Non-pigmented ciliary epithelial cell (primary cell): ENCODE measurements around the gene ABTB2.

ENCODE experiments used
- DNase-seq: peaks from one replicate; pipeline ENCODE4 v3.0.0-alpha.2; 2010; ENCODE audit warnings: low read depth

ABTB2 gene

DNA sequence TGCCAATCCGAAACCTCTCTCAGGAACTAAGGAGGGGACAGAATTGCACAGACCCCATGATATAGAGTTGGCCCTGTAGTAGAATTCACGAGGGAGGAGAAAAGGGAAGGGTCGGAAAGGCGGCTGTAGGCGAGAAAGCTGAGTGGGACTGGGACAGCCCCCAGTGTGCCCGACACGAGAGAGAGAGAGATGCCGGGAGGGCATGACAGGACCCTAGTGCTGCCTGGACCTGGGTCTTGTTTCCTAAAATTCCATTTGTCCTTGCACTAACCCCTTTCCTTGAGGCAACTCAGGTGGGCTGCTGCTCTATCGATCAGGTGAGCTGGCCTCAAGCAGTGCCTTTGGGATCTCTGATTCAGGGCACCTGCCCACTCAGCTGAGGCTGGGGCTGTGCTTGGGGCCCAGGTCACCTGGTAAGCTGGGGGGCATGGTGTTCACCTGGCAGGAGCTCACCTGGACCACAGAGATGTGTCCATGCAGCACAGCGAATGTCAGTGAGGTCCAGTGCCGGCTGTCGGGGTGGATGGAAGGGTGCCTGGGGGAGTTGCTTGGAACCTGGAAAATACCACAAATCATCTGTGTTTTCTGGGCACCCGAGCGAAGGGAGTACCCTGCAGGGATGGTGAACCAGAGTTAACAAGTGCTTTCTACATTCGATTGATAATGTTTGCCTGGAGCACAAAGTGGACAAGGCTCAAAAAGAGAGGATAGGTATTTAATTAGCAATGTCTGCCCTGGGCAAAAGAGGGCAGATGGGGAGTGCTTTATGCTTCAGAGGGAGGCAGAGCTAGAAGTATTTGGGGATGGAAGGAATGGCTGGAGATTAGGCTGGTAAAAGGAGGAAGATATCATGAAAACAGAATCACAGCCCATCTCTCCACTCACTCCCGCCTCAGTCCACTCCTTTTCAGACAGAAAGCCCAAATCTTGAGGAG is 190.7 kb downstream of the ABTB2 start:
- DNase-seq = no peak

- DNase-seq = no peak
Measured at GRCh38 chr11:34165786-34166555, 191.8 kb downstream of the ABTB2 start.

DNA sequence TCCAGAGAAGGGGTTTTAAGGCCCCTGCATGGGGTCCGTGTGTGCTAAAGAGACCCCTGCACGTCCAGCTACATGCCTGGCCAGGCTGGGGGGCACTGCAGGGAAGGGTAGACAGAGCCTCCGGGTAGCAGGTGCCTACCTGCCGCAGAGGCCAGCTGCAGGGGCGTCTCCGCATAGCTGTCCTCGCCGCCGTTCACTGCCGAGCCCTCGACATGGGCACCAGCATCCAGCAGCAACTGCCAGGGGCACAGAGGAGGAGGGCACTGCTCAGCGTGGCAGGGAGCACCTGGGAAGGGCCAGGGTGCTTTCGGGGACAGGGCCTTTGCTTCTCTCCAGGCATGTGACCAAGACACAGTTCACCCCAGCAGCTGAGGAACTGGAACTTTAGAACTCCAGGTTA is 192.7 kb downstream of the ABTB2 start:
- no peak for DNase-seq

- no peak for DNase-seq
Measured at GRCh38 chr11:34162856-34163255, 195.0 kb downstream of the ABTB2 start.

DNA sequence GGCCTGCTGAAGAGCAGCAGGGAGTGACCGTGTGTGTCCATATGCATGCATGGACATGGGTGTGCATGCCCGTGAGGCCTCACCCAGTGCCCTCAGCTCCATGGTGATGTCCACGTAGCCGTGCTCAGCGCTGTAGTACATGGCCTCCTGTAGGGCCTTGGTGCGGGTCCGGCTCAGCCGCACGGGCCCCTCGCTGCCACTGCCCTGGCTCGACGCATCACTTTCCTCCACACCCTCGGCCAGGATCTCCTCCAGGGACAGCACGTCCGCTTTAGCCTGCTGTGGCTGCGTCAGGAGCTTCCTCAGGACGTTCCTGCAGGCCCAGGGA is 195.4 kb downstream of the ABTB2 start:
- DNase-seq = no peak

DNA sequence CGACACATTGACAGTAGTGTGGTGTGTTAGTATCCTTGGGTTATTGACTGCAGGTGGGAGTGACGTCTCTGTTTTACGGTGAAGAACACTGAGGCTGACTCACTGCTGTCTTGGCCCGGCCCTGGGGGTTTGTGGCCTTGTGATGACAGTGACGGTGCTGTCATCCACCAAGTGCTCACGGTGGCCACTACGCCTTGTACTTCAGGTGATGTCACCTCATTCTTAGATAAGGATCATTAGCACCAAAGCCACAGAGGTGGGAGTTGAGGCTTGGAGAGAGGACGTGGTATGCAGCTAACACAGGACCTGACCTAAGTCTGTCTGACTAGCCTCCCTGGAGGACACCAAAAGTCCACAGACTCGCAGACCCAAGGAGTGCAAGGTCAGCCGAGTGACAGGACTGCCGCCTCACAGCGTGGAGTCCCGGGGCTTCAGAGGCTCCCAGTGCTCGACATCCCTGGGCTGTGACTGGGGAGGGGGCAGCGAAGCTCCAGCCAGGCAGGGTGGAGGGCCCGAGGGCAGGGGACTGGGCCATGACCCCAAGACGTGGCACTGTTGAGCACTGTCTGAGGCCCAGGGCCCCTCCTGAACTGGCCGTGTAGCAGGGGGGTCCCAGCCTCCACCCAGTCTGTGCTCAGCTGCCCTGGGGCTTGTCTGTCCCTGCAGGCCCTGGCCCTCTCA is 195.9 kb downstream of the ABTB2 start:
- no peak for DNase-seq

DNA sequence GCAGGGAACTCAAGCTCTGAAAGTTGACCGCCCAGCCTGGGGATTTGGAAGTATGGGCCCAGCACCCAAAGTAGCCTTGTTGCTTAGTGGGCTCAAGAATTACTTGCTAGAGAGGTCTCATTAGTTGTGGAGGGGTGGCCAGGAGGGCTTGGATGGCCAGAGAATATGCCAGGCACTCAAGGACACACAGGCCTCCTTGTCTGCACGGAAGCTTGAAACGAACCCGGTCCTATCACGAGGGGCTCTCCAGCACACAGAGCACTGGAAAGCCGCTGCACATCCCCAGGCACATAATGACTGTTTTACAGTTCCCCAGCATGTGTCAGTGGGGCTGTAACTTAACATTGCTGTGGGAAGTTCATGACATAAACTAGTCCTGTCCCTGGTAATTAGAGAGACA is 196.4 kb downstream of the ABTB2 start:
- no peak for DNase-seq

GRCh38 chr11:34160791-34161190 is 197.0 kb downstream of the ABTB2 start:
- DNase-seq = no peak

GRCh38 chr11:34160049-34160721 is 197.6 kb downstream of the ABTB2 start:
- DNase-seq = no peak

DNA sequence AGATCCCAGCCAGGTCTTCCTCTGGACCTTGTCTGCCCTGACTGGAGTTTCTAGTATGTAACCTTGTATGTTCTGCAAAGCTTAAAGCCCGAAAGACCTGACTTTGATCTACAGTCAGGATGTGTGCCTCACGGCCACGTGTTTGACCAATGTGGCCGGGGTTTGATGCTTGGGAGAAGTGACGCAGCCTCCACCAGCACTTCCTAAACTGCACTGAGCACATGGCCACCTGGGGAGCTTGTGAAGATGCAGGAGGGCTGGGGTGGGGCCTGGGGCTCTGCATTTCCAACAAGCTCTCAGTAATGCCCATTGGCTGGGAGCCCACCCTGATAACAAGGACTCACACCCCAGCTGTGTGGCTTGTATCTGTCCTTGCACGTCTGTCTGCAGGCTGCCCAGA is 199.1 kb downstream of the ABTB2 start:
- DNase-seq = no peak

DNA sequence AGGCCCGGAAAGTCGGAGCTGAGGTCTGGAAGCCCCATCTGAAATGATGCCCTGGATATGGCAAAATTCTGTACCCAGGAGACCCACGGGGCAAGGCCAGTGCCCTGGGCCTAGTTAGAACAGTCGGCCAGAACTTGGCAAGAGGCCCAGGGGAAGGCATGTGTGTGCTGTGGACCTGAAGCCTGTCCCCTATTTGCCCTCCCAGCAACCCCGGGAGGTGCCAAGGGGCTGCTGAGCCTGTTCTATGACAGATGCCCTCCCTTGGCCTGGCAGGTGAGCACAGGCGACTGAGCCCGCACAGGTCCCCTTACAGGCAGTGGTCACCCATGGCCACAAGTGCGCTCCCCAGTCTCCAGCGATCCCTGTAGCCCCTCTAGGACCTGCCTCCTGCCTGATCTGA is 200.6 kb downstream of the ABTB2 start:
- no peak for DNase-seq

- DNase-seq = no peak
Measured at GRCh38 chr11:34155757-34156062, 202.1 kb downstream of the ABTB2 start.

DNA sequence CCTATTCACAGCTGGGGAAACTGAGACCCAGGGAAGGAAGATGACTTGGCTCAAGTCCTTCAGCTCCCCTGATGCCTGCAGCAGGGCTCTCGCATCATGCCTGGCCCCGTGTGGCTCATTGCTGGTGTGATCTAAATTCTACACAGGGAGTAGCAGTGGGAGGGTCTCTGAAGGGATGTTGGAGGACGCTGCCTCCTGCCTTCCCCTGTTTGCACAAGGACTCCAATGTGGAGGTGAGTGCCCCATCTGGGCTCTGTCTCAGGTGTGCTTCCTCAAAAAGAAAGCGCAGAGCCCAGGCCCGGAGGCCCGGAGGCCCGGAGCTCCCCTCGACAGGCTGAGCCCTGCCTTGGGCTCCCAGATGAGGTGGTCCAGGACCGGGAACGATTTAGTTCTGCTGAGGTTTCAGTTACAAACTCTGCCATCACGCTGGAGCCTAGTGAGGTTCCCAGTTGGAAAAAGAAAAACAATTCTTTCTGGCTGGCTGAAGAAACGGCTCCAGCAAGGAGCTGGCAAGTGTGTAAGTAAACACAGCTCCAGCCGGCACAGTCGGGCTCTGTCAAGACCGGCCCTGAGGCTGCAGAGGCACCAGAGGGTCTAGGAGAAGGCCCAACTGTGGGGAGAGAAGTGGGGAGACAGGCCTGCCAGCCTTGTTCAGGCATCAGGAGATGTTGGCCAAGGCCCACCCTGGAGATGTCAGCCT is 202.6 kb downstream of the ABTB2 start:
- no peak for DNase-seq

DNA sequence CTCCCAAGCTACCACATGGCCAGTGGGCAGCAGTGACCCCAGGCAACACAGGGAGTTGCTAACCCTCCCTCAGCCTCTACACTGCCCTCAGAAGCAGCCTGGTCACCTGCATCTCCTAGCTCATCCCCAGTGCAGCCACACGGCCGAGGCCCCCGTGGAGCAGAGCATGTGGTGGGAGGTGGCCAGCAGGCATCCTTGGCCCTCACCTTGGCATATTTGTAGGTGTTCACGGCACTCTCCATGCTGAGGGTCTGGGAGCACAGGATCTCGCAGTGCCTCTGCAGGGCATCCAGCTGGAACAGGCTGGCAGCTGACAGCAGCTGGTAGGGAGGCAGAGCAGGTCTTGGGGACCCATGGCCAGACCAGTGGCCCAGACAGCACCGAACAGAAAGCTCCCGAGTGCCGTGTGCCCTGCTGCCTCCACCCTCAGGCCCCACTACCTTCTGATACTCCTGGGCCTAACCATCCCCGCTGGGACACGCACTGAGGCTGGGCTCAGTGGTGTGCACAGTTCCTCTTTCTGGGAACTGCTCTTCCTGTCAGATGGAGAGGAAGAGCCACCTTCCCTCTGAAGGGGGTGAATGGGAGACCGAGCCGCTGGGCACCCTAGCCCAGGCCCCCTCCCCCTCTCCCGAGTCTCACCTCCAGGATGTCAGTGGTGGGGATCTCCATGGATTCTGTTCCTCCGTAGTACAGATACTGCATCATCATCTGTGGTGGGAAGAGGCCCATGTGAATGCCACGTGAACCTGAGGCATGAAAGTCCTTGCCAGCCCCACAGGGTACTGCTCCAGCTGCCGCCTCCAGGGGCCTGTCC is 203.5 kb downstream of the ABTB2 start:
- no peak for DNase-seq

- no peak for DNase-seq
Measured at GRCh38 chr11:34151916-34152845, 205.6 kb downstream of the ABTB2 start.

GRCh38 chr11:34151166-34151565 is 206.6 kb downstream of the ABTB2 start:
- no peak for DNase-seq

- DNase-seq = no peak
Measured at GRCh38 chr11:34150494-34151151, 207.2 kb downstream of the ABTB2 start.

- no peak for DNase-seq
Measured at GRCh38 chr11:34149786-34150185, 208.0 kb downstream of the ABTB2 start.

- DNase-seq = no peak
Measured at GRCh38 chr11:34149274-34149673, 208.5 kb downstream of the ABTB2 start.
